Sigmoid colon (tissue), 7 donors: ENCODE measurements around the gene SPEM1. TPM values are rescaled to one million over a fixed set of nuclear protein-coding genes. Genes with fewer than 3 reads are reported as not detected.
A peak's percentile ranks its signal among the peaks of the same experiment; 100 is the strongest.

ENCODE experiments used
- DNase-seq: peaks from one replicate; pipeline ENCODE4 v3.0.0-alpha.2; 2019
- H3K27ac ChIP-seq, 4 donors: fragments of 200-600 bp; sonication (generic); one replicate each; pipeline ENCODE4 v1.5.1; 2016 to 2019; ENCODE audit warnings: mild to moderate bottlenecking in 1 of 4
- H3K27me3 ChIP-seq, 3 donors: fragments of 200-600 bp; sonication (generic); one replicate each; pipeline ENCODE4 v1.5.1; 2019; ENCODE audit warnings: mild to moderate bottlenecking in 1 of 3
- H3K36me3 ChIP-seq, 4 donors: fragments of 200-600 bp; sonication (generic); one replicate each; pipeline ENCODE4 v1.5.1; 2016 to 2019
- H3K4me1 ChIP-seq, 4 donors: fragments of 200-600 bp; sonication (generic); one replicate each; pipeline ENCODE4 v1.5.1; 2017 to 2019
- H3K4me3 ChIP-seq, 4 donors: fragments of 200-600 bp; sonication (generic); one replicate each; pipeline ENCODE4 v1.5.1; 2017 to 2019; ENCODE audit warnings: mild to moderate bottlenecking in 2 of 4, moderate library complexity in 1 of 4
- H3K9me3 ChIP-seq, 4 donors: fragments of 200-600 bp in 3 of 4; sonication (generic) in 3 of 4; one replicate each; pipeline versions ENCODE4 v1.5.1 to v1.6.1; 2013 to 2019
- EP300 ChIP-seq, 4 donors: sonication (generic); formaldehyde crosslinking; IDR thresholded peaks; one replicate each; pipeline ENCODE4 v1.6.1; 2017; ENCODE audit warnings: antibody characterized with exemption in 4 of 4
- POLR2A ChIP-seq, 2 donors: fragments of 450-650 bp; IDR thresholded peaks; one replicate each; pipeline ENCODE4 v1.6.1; 2016; ENCODE audit warnings: antibody characterized with exemption in 2 of 2, mild to moderate bottlenecking in 2 of 2, moderate library complexity in 2 of 2
- POLR2AphosphoS5 ChIP-seq, 4 donors: sonication (generic); formaldehyde crosslinking; IDR thresholded peaks; one replicate each; pipeline ENCODE4 v1.6.1; 2017; ENCODE audit warnings: antibody characterized with exemption in 4 of 4
- WGBS, 2 donors: extraction: QIAGEN DNeasy Blood & Tissue Kit; methylation state at CpG; one replicate each; pipeline ENCODE4 v1.1.7; 2013; 5-methylcytosine and 5-hydroxymethylcytosine counted together
- intact Hi-C: fragments of 100-400 bp; cut with DNase I; formaldehyde crosslinking; loops from one replicate; pipeline ENCODE4 v1.15.1; 2023
- polyA plus RNA-seq, 3 donors: library from polyadenylated mRNA; stranded (reverse); fragments of 200-250 nt; gene quantifications; one replicate each; pipeline ENCODE4 v1.2.3, GENCODE V29; 2013
- total RNA-seq, 4 donors: library from RNA; depleted of rRNA; stranded (reverse); fragments of >200 nt; gene quantifications; one replicate each; pipeline ENCODE4 v1.1.0, GENCODE V29; 2016
- TF ChIP-seq, protein P1 (sequence below), 4 experiments: fragments of 450-650 bp in 3 of 4; fragments of 200-600 bp in 1 of 4; IDR thresholded peaks; one replicate each; pipeline ENCODE4 v1.5.1; 2016 to 2019; ENCODE audit warnings: antibody characterized with exemption in 4 of 4, mild to moderate bottlenecking in 3 of 4, moderate library complexity in 2 of 4
- donor health status: healthy with polysubstance abuse.
- donor health status: Bipolar disorder and iron deficiency.
- donor health status: healthy.

Gene SPEM1
- total and polyA plus RNA-seq, 7 donors = not detected

DNA sequence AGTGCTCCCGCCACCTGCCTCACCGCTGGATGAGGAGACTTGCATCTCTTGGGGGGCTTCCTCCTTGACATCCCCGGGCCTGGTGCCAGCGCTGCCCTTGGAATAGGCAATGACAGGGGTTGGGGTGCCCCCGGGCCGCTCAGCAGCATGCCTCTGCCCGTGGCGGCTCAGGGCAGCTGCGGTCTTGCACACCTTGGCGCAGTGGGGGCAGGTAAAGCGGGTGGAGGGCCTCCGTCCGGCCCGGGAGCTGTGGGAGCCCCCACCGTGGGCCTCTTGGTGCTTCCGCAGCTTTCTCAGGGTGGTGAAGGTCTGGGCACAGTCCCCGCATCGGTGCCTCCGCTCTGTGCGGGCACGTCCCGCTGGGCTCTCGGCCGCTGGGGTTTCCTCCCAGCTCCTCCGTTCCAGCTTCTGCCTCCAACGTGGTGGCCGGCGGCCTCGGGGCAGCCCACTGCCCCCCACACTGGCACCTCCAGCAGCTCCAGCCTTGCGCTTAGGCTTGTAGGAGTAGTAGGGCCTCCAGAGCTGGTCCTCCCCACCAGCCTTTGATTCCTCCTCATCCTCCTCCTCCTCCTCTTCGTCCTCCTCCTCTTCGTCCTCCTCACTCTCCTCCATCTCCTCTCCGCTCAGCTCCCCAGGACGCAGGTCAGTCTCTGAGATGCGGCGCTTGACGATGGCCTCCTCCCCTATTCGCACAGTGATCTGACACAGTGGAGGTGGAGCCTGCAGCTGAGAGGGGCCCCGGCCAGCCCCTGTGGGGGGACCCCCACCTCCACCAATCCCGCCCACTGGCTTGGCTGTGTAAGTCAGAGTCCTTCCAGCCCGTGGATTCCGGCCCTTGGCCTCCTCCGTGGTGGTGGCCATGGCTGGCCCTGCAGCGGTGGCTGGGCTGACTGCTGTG, 42.6 kb downstream of the SPEM1 start:
- Histone ChIP-seq H3K4me3 (no peak overlapping the region), H3K4me1 (peaks cover 0 to 21% (median 18%) of the 10 kb centered on the region in 4 donors), H3K27ac (no peak overlapping the region), H3K27me3 (no peaks in the 10 kb centered on the region), H3K9me3 (no peaks in the 10 kb centered on the region), H3K36me3 (peaks cover 18 to 56% (median 29%) of the 10 kb centered on the region in 4 donors)
- no peak for DNase-seq
- WGBS, 2 donors = 93 to 94% methylated on average over 44 of the region's 44 CpGs
- TF ChIP-seq POLR2AphosphoS5 (IDR thresholded peaks at IDR 0.05) = peak in 1 of 4 donors; percentile 33
- TF ChIP-seq, protein P1, sequence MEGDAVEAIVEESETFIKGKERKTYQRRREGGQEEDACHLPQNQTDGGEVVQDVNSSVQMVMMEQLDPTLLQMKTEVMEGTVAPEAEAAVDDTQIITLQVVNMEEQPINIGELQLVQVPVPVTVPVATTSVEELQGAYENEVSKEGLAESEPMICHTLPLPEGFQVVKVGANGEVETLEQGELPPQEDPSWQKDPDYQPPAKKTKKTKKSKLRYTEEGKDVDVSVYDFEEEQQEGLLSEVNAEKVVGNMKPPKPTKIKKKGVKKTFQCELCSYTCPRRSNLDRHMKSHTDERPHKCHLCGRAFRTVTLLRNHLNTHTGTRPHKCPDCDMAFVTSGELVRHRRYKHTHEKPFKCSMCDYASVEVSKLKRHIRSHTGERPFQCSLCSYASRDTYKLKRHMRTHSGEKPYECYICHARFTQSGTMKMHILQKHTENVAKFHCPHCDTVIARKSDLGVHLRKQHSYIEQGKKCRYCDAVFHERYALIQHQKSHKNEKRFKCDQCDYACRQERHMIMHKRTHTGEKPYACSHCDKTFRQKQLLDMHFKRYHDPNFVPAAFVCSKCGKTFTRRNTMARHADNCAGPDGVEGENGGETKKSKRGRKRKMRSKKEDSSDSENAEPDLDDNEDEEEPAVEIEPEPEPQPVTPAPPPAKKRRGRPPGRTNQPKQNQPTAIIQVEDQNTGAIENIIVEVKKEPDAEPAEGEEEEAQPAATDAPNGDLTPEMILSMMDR (IDR thresholded peaks at IDR 0.05) = no peak
- intact Hi-C loops = no loop called here

DNA sequence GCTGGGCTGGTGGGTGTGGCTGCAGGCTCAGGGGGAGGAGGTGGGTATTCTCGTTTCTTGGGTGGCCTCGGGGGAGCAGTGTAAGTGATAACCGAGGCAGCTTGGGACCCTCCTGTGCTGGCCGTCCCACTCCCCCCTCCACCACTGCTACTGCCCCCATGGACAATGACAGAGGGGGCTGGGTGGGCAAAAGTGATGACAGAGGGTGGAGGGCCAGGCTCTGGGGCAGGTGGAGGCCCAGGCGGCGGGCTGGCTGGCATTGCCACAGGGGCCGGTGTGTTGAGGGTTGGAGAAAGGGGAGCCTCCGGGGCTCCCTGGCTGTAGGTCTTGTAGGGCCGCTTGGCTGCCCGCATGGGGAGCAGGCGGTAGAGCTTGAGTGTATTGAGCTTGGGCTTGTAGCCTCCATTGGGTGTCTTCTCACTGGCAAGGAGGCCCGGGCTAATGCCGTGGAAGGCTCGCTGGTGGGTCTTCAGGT, 43.3 kb downstream of the SPEM1 start:
- DNase-seq = no peak
- Histone ChIP-seq H3K27me3 (no peaks in the 10 kb centered on the region), H3K9me3 (no peaks in the 10 kb centered on the region), H3K36me3 (peaks cover 18 to 56% (median 29%) of the 10 kb centered on the region in 4 donors), H3K4me1 (peaks cover 0 to 28% (median 23%) of the 10 kb centered on the region in 4 donors), H3K27ac (no peak overlapping the region), H3K4me3 (no peak overlapping the region)
- intact Hi-C loops = no loop called here
- WGBS, 2 donors = 90 to 94% methylated on average over 14 of the region's 14 CpGs
- TF ChIP-seq POLR2A (IDR thresholded peaks at IDR 0.05) (no peak), POLR2AphosphoS5 (IDR thresholded peaks at IDR 0.05) (no peak), EP300 (IDR thresholded peaks at IDR 0.05) (no peak)
- TF ChIP-seq, protein P1 (IDR thresholded peaks at IDR 0.05) = no peak

DNA sequence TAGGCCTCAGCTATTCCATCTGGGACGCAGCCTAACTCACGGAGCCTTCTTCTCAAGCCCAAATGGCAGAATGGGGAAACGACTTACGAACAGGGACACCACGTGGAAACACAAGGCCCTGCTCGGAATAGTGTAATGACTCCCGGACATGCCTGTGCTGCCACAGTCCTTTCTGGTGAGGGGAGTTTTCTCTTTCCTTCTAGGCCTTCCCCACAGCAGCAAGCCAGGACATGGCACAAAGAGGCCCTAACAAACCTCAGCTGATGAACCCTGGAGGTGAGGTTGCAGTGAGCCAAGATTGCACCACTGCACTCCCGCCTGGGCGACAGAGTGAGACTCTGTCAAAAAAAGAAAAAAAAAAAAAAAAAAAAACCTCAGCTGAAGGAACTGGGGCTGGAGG, 44.0 kb downstream of the SPEM1 start:
- DNase-seq = no peak
- peaks cover 0 to 35% (median 26%) of the 10 kb centered on the region in 4 donors for H3K4me1 ChIP-seq
- no peak overlapping the region for H3K27ac ChIP-seq
- peaks cover 18 to 56% (median 29%) of the 10 kb centered on the region in 4 donors for H3K36me3 ChIP-seq
- no peaks in the 10 kb centered on the region for H3K9me3 ChIP-seq
- TF ChIP-seq EP300 (IDR thresholded peaks at IDR 0.05) (no peak), POLR2AphosphoS5 (IDR thresholded peaks at IDR 0.05) (no peak), POLR2A (IDR thresholded peaks at IDR 0.05) (no peak)
- TF ChIP-seq, protein P1 (IDR thresholded peaks at IDR 0.05) = no peak
- intact Hi-C loops = no loop called here
- WGBS, 2 donors = 96% methylated on average over 9 of the region's 9 CpGs
- no peaks in the 10 kb centered on the region for H3K27me3 ChIP-seq
- no peak overlapping the region for H3K4me3 ChIP-seq

DNA sequence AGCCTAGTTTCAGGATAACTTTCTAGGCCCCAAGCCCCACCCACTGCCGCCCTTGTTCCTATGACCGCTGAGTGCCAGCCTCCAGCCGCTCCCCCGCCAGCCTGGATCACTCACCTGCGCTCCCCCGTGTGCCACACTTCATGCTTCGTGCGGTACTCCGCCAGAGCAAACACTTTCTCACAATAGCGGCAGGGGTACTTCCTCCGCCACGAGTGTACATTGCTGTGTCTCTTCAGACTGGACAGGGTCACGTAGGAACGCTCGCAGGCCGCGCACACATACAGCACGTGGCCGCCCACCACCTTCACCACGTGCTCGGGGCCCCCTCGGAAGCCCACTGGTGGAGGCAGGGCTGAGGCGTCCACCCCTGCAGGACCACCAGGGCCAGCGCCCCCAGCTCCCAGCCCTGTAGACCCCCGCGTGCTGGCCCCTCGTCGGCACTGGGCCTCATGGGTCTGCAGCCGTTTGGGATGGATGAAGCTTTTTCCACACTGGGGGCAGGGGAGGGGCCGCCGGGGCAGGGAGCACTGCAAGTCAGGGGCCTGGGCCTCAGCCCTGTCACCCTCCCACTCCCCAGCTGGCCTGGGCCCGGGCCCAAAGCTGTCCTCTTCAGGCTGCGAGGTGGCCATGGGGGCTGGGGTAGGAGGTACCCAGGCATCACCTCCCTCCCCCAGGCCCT, 45.6 kb downstream of the SPEM1 start:
- Histone ChIP-seq H3K27ac (peak overlapping the region; percentile 46 to 59 (median 50)), H3K36me3 (peaks cover 18 to 56% (median 29%) of the 10 kb centered on the region in 4 donors), H3K9me3 (no peaks in the 10 kb centered on the region), H3K4me1 (peaks cover 0 to 50% (median 30%) of the 10 kb centered on the region in 4 donors), H3K4me3 (no peak overlapping the region), H3K27me3 (no peaks in the 10 kb centered on the region)
- WGBS, 2 donors = 94% methylated on average over 33 of the region's 33 CpGs
- intact Hi-C loops = no loop called here
- TF ChIP-seq POLR2A (IDR thresholded peaks at IDR 0.05) (no peak), POLR2AphosphoS5 (IDR thresholded peaks at IDR 0.05) (peak in 1 of 4 donors; percentile 6), EP300 (IDR thresholded peaks at IDR 0.05) (no peak)
- no peak for DNase-seq

DNA sequence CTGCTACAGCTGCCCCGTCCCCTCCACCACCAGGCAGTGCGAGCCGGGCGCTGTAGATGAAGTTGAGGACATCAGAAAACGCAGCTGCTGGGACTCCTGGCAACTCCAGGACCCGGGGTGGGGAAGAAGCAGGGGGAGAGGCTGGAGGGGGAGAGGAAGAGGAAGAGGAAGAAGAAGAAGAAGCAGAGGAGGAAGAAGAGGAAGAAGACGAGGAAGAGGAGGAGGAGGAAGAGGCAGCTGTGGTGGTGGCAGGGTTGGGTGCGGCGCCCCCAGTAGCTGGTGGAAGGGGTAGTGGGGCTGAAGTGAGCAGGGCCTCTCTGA, 46.2 kb downstream of the SPEM1 start:
- intact Hi-C loops = no loop called here
- H3K9me3 ChIP-seq = no peaks in the 10 kb centered on the region
- 91% methylated on average over 9 of the region's 9 CpGs for WGBS, 2 donors
- peaks cover 18 to 56% (median 29%) of the 10 kb centered on the region in 4 donors for H3K36me3 ChIP-seq
- peaks cover 0 to 53% (median 31%) of the 10 kb centered on the region in 4 donors for H3K4me1 ChIP-seq
- TF ChIP-seq EP300 (IDR thresholded peaks at IDR 0.05) (no peak), POLR2A (IDR thresholded peaks at IDR 0.05) (no peak), POLR2AphosphoS5 (IDR thresholded peaks at IDR 0.05) (no peak)
- TF ChIP-seq, protein P1 (IDR thresholded peaks at IDR 0.05) = no peak
- H3K27ac ChIP-seq = peak overlapping the region; percentile 46 to 59 (median 50)
- DNase-seq = no peak
- H3K27me3 ChIP-seq = no peaks in the 10 kb centered on the region
- no peak overlapping the region for H3K4me3 ChIP-seq
